Forelimb muscle (tissue), 1 donor: ENCODE results near the gene MRPL58. TPM values are rescaled to one million over a fixed set of nuclear protein-coding genes. Genes with fewer than 3 reads are reported as not detected.

Experiments
- polyA plus RNA-seq: library from polyadenylated mRNA; unstranded; fragments of 120-200 nt; gene quantifications from one replicate; pipeline ENCODE4 v1.2.1, GENCODE V29; 2013; ENCODE audit not compliant: insufficient read length

The MRPL58 gene
- polyA plus RNA-seq, 1 donor: 24.0 TPM

Other genes with a start within 250 kb of the MRPL58 start
- 37.5 TPM for gene NAT9, start 236.3 kb upstream of the MRPL58 start, polyA plus RNA-seq
- gene GRIN2C, start 152.8 kb upstream of the MRPL58 start, polyA plus RNA-seq: 0.71 TPM
- 2.0 TPM for gene FDXR, start 139.7 kb upstream of the MRPL58 start, polyA plus RNA-seq
- not detected for gene FADS6, start 119.0 kb upstream of the MRPL58 start, polyA plus RNA-seq
- gene USH1G, start 89.4 kb upstream of the MRPL58 start, polyA plus RNA-seq: 0.05 TPM
- gene OTOP2, start 88.4 kb upstream of the MRPL58 start, polyA plus RNA-seq: not detected
- not detected for gene OTOP3, start 76.8 kb upstream of the MRPL58 start, polyA plus RNA-seq
- gene HID1, start 39.9 kb upstream of the MRPL58 start, polyA plus RNA-seq: 5.9 TPM
- gene CDR2L, start 25.0 kb upstream of the MRPL58 start, polyA plus RNA-seq: 6.8 TPM
- 249 TPM for gene ATP5PD, start 34.3 kb downstream of the MRPL58 start, polyA plus RNA-seq
- 20.5 TPM for gene KCTD2, start 34.6 kb downstream of the MRPL58 start, polyA plus RNA-seq
- gene SLC16A5, start 75.3 kb downstream of the MRPL58 start, polyA plus RNA-seq: 6.9 TPM
- gene ARMC7, start 97.3 kb downstream of the MRPL58 start, polyA plus RNA-seq: 6.5 TPM
- gene NT5C, start 119.1 kb downstream of the MRPL58 start, polyA plus RNA-seq: 41.0 TPM
- 283 TPM for gene JPT1, start 141.8 kb downstream of the MRPL58 start, polyA plus RNA-seq
- 334 TPM for gene SUMO2, start 170.3 kb downstream of the MRPL58 start, polyA plus RNA-seq
- 34.4 TPM for gene NUP85, start 193.0 kb downstream of the MRPL58 start, polyA plus RNA-seq
- 29.9 TPM for gene GGA3, start 248.9 kb downstream of the MRPL58 start, polyA plus RNA-seq
- 65.0 TPM for gene MRPS7, start 249.2 kb downstream of the MRPL58 start, polyA plus RNA-seq